ENCODE data around the gene ADGRV1. TPM values are rescaled to one million over a fixed set of nuclear protein-coding genes. Genes with fewer than 3 reads are reported as not detected.

Gene ADGRV1
- total and polyA plus RNA-seq, 9 of the 15 experiments (the other 6 are each of a cell fraction or from before 2014, with no cell fraction given) = 21.7 to 156 (median 58.2) TPM

- TF ChIP-seq ARNT (IDR thresholded peaks at IDR 0.05) = peak; percentile 69 to 73; a peak in 2 of 4 replicates
- TF ChIP-seq HDAC2 (IDR thresholded peaks at IDR 0.05) = peak; percentile 65; the same call in 1 of the 2 replicates
- TF ChIP-seq CLOCK (CRISPR knock-in tag; IDR thresholded peaks at IDR 0.05; ENCODE audit: borderline replicate concordance) = no peak
- no peak for TF ChIP-seq YY1 (IDR thresholded peaks at IDR 0.05; ENCODE audit: borderline replicate concordance in 1 of 3, control insufficient read depth in 1 of 3, extremely low read depth in 1 of 3, insufficient read depth in 3 of 3, insufficient read length in 1 of 3, insufficient replicate concordance in 2 of 3, low read depth in 1 of 3, low read length in 2 of 3)
- no peak for TF ChIP-seq KLF1 (tag; IDR thresholded peaks at IDR 0.05)
- no peak for TF ChIP-seq PHB (CRISPR knock-in tag; IDR thresholded peaks at IDR 0.05)
- no peak for TF ChIP-seq XRCC4 (IDR thresholded peaks at IDR 0.05; ENCODE audit: extremely low read depth, insufficient read depth, insufficient read length)
- TF ChIP-seq MNT (conservative IDR thresholded peaks at IDR 0.05) = 0 out of 4 replicates have a peak, but pooled peaks of 1 of the 2 experiments have one; percentile 33
- TF ChIP-seq RBM34 (IDR thresholded peaks at IDR 0.05; ENCODE audit: borderline replicate concordance, insufficient read depth, low read length) = no peak
- TF ChIP-seq NFRKB (IDR thresholded peaks at IDR 0.05; ENCODE audit: low read depth) = peak; percentile 90
- TF ChIP-seq ARID1B (IDR thresholded peaks at IDR 0.05) = peak; percentile 64
- no peak for TF ChIP-seq RNF2 (IDR thresholded peaks at IDR 0.05)
- TF ChIP-seq HDAC6 (IDR thresholded peaks at IDR 0.05; ENCODE audit: low read depth, low read length) = no peak
- TF ChIP-seq FOXP1 (CRISPR knock-in tag; IDR thresholded peaks at IDR 0.05) = no peak
- TF ChIP-seq SMARCA5 (IDR thresholded peaks at IDR 0.05) = peak; percentile 94
- no peak for TF ChIP-seq PATZ1 (CRISPR knock-in tag; IDR thresholded peaks at IDR 0.05; ENCODE audit: borderline replicate concordance)
- no peak; the same call in 1 of the 2 replicates for TF ChIP-seq DDX20 (tag; IDR thresholded peaks at IDR 0.05; ENCODE audit: low read depth)
- TF ChIP-seq ASH1L (IDR thresholded peaks at IDR 0.05; ENCODE audit: borderline replicate concordance, low read depth, partially characterized antibody) = peak; percentile 28
- TF ChIP-seq KLF13 (tag; IDR thresholded peaks at IDR 0.05; ENCODE audit: borderline replicate concordance, low read depth) = no peak
- TF ChIP-seq LEF1 (IDR thresholded peaks at IDR 0.05) = peak; percentile 57; the same call in 1 of the 2 replicates
- TF ChIP-seq MYC (IDR thresholded peaks at IDR 0.05; ENCODE audit: low read depth, low read length) = no peak
- TF ChIP-seq MYC (CRISPR knock-in tag; IDR thresholded peaks at IDR 0.05; ENCODE audit: borderline replicate concordance, low read depth) = no peak
- TF ChIP-seq MIER1 (IDR thresholded peaks at IDR 0.05; ENCODE audit: low read depth) = 0 out of 2 replicates have a peak, but pooled peaks have one; percentile 22
These were observed 80.3 kb downstream of the ADGRV1 start (continued) for GRCh38 chr5:90638878-90639277.

Data from K562 (cell line).